ENCODE results near the gene GABRG3. TPM values are rescaled to one million over a fixed set of nuclear protein-coding genes. Genes with fewer than 3 reads are reported as not detected.

GABRG3 gene
- total and polyA plus RNA-seq, 10 of the 15 experiments (the other 5 are each of a cell fraction or from before 2014, with no cell fraction given), result 0.15 TPM; not detected in 9

- in situ Hi-C loops (cut with MboI) (no loop called here), intact Hi-C loops (cut with micrococcal nuclease; ENCODE audit: unreplicated experiment) (no loop called here)
- H4K20me1 ChIP-seq (ENCODE audit: control insufficient read depth, insufficient read depth), result no peaks in the 10 kb centered on the region
- no peak for TF ChIP-seq TAF1 (IDR thresholded peaks at IDR 0.05; ENCODE audit: borderline replicate concordance, low read depth, low read length)
- H3K4me2 ChIP-seq (ENCODE audit: control insufficient read depth, insufficient read depth), result no peak overlapping the region
- H3K79me2 ChIP-seq (ENCODE audit: control insufficient read depth, insufficient read depth, low read length), result no peaks in the 10 kb centered on the region
- no peaks in the 10 kb centered on the region for H3K4me1 ChIP-seq (ENCODE audit: control insufficient read depth, insufficient read depth, low read length)
- POLR2A ChIA-PET, result no interaction called here
- CTCF ChIA-PET, result no interaction called here
- WGBS (ENCODE audit: insufficient coverage, insufficient replicate concordance, low lambda C conversion rate, missing lambda C conversion rate), result under 1% methylated on average over 15 of the region's 15 CpGs
- no TSS peak for BruUV-seq (replicated peaks)
- no peak for DNase-seq (ENCODE audit: low read depth, low spot score)
- H3K36me3 ChIP-seq (ENCODE audit: control insufficient read depth in 2 of 2, insufficient read depth in 2 of 2, low read length in 1 of 2), result no peaks in the 10 kb centered on the region
- no peak overlapping the region for H2AFZ ChIP-seq (ENCODE audit: control insufficient read depth, low read depth, low read length)
- no peak for ATAC-seq
- H3K9me3 ChIP-seq (replicated peaks; ENCODE audit: control insufficient read depth, insufficient read depth, low read length), result peaks cover 2% of the 10 kb centered on the region; the same call in 1 of the 3 replicates
- H3K4me3 ChIP-seq, result no peak overlapping the region
- SMC1A ChIA-PET (ENCODE audit: uncharacterized antibody, unreplicated experiment), result no interaction called here
- no peak overlapping the region for H3K27ac ChIP-seq (ENCODE audit: control insufficient read depth, insufficient read depth)
- RAD21 ChIA-PET (ENCODE audit: unreplicated experiment), result no interaction called here
- FAIRE-seq, result no peak
- no peak overlapping the region for H3K9ac ChIP-seq (ENCODE audit: control insufficient read depth, insufficient read depth, low read length)
- no peaks in the 10 kb centered on the region for H3K27me3 ChIP-seq (replicated peaks in 1 of 2; ENCODE audit: control insufficient read depth in 2 of 2, insufficient read depth in 2 of 2, low read length in 1 of 2)
Observed at GRCh38 chr15:27438403-27439375, 467.7 kb downstream of the GABRG3 start.

GRCh38 chr15:27441120-27441519, 470.1 kb downstream of the GABRG3 start:
- intact Hi-C loops (cut with micrococcal nuclease; ENCODE audit: unreplicated experiment) (no loop called here), in situ Hi-C loops (cut with MboI) (no loop called here)
- ChIA-PET SMC1A (ENCODE audit: uncharacterized antibody, unreplicated experiment) (no interaction called here), CTCF (no interaction called here), POLR2A (no interaction called here), RAD21 (ENCODE audit: unreplicated experiment) (no interaction called here)
- H3K4me1 ChIP-seq (ENCODE audit: control insufficient read depth, insufficient read depth, low read length), result no peaks in the 10 kb centered on the region
- H4K20me1 ChIP-seq (ENCODE audit: control insufficient read depth, insufficient read depth), result no peaks in the 10 kb centered on the region
- BruUV-seq (replicated peaks), result no TSS peak
- no peak overlapping the region for H3K4me2 ChIP-seq (ENCODE audit: control insufficient read depth, insufficient read depth)
- FAIRE-seq, result no peak
- H3K79me2 ChIP-seq (ENCODE audit: control insufficient read depth, insufficient read depth, low read length), result no peaks in the 10 kb centered on the region
- no peak overlapping the region for H3K27ac ChIP-seq (ENCODE audit: control insufficient read depth, insufficient read depth)
- no peak overlapping the region for H2AFZ ChIP-seq (ENCODE audit: control insufficient read depth, low read depth, low read length)
- ATAC-seq, result no peak
- H3K36me3 ChIP-seq (ENCODE audit: control insufficient read depth in 2 of 2, insufficient read depth in 2 of 2, low read length in 1 of 2), result no peaks in the 10 kb centered on the region
- H3K9me3 ChIP-seq (replicated peaks; ENCODE audit: control insufficient read depth, insufficient read depth, low read length), result peaks cover 2% of the 10 kb centered on the region; the same call in 1 of the 3 replicates
- no peak overlapping the region for H3K4me3 ChIP-seq
- H3K9ac ChIP-seq (ENCODE audit: control insufficient read depth, insufficient read depth, low read length), result no peak overlapping the region
- no peak for DNase-seq (ENCODE audit: low read depth, low spot score)
- 3% methylated on average over 2 of the region's 2 CpGs for WGBS (ENCODE audit: insufficient coverage, insufficient replicate concordance, low lambda C conversion rate, missing lambda C conversion rate)
- H3K27me3 ChIP-seq (replicated peaks in 1 of 2; ENCODE audit: control insufficient read depth in 2 of 2, insufficient read depth in 2 of 2, low read length in 1 of 2), result no peaks in the 10 kb centered on the region
- no peak for TF ChIP-seq MYC (IDR thresholded peaks at IDR 0.05; ENCODE audit: insufficient read depth, insufficient read length, insufficient replicate concordance, low read length, severe bottlenecking)
- no peak for TF ChIP-seq CEBPB (IDR thresholded peaks at IDR 0.05; ENCODE audit: borderline replicate concordance in 1 of 2, low read depth in 2 of 2, low read length in 2 of 2)
- TF ChIP-seq PBX3 (IDR thresholded peaks at IDR 0.05; ENCODE audit: insufficient replicate concordance, low read depth, low read length), result no peak
- no peak for TF ChIP-seq RFX5 (IDR thresholded peaks at IDR 0.05; ENCODE audit: low read depth, low read length)
- TF ChIP-seq NFXL1 (IDR thresholded peaks at IDR 0.05; ENCODE audit: borderline replicate concordance), result no peak
- no peak for TF ChIP-seq SPI1 (IDR thresholded peaks at IDR 0.05; ENCODE audit: borderline replicate concordance, insufficient read depth, low read depth, low read length)
- TF ChIP-seq BMI1 (IDR thresholded peaks at IDR 0.05; ENCODE audit: borderline replicate concordance), result no peak
- TF ChIP-seq PRDM15 (CRISPR knock-in tag; IDR thresholded peaks at IDR 0.05), result no peak
